Smooth muscle cell (in vitro differentiated cells): ENCODE data around the gene FAM163B. TPM values are rescaled to one million over a fixed set of nuclear protein-coding genes. Genes with fewer than 3 reads are reported as not detected.

Source experiments
- DNase-seq: peaks from one replicate; lab custom pipeline; 2025; ENCODE audit not compliant: unreplicated experiment; lab: John Stamatoyannopoulos, UW
- H2AFZ ChIP-seq: fragments of 200-600 bp; sonication (generic); 2 replicates; pipeline ENCODE4 v1.6.0; 2016; ENCODE audit warnings: antibody characterized with exemption, low read depth, mild to moderate bottlenecking
- H3F3A ChIP-seq: fragments of 200-600 bp; sonication (generic); 2 replicates; pipeline ENCODE4 v1.6.0; 2017; ENCODE audit warnings: antibody characterized with exemption, low read depth
- H3K27ac ChIP-seq: fragments of 200-600 bp; sonication (generic); 2 replicates; pipeline ENCODE4 v1.5.1; 2016; ENCODE audit warnings: low read depth, mild to moderate bottlenecking
- H3K27me3 ChIP-seq: fragments of 200-600 bp; sonication (generic); 2 replicates; pipeline ENCODE4 v1.6.1; 2016; ENCODE audit warnings: low read depth, mild to moderate bottlenecking
- H3K36me3 ChIP-seq: fragments of 200-600 bp; sonication (generic); 2 replicates; pipeline ENCODE4 v1.5.1; 2016; ENCODE audit warnings: low read depth
- H3K4me1 ChIP-seq: fragments of 200-600 bp; sonication (generic); 2 replicates; pipeline ENCODE4 v1.5.1; 2016; ENCODE audit warnings: low read depth
- H3K4me2 ChIP-seq: fragments of 200-600 bp; sonication (generic); 2 replicates; pipeline ENCODE4 v1.6.0; 2016; ENCODE audit warnings: mild to moderate bottlenecking
- H3K4me3 ChIP-seq: fragments of 200-600 bp; sonication (generic); 2 replicates; pipeline ENCODE4 v1.5.1; 2016; ENCODE audit warnings: mild to moderate bottlenecking
- H3K79me2 ChIP-seq: fragments of 200-600 bp; sonication (generic); 2 replicates; pipeline ENCODE4 v1.6.0; 2016; ENCODE audit warnings: low read depth, mild to moderate bottlenecking
- H3K9ac ChIP-seq: fragments of 200-600 bp; sonication (generic); 2 replicates; pipeline ENCODE4 v1.6.0; 2016; ENCODE audit warnings: low read depth
- H3K9me3 ChIP-seq: fragments of 200-600 bp; sonication (generic); replicated peaks from 2 replicates; pipeline ENCODE4 v1.5.1; 2016; ENCODE audit warnings: low read depth
- H4K20me1 ChIP-seq: fragments of 200-600 bp; sonication (generic); 2 replicates; pipeline ENCODE4 v1.6.0; 2016; ENCODE audit warnings: low read depth
- CTCF ChIP-seq: fragments of 200-600 bp; sonication (generic); IDR thresholded peaks from 2 replicates; pipeline ENCODE4 v1.5.1; 2017; ENCODE audit warnings: borderline replicate concordance, mild to moderate bottlenecking, antibody characterized with exemption; ENCODE audit not compliant: insufficient read depth, poor library complexity, severe bottlenecking
- WGBS: methylation state at CpG from one replicate; pipeline ENCODE4 v1.1.7; 2016; ENCODE audit warnings: low lambda C conversion rate; 5-methylcytosine and 5-hydroxymethylcytosine counted together
- polyA plus RNA-seq: library from polyadenylated mRNA; unstranded; fragments of >200 nt; fragmentation: Nextera tagmentation; extraction: Ambion mirVana; gene quantifications from 2 replicates; pipeline ENCODE4 v1.2.1, GENCODE V29; 2016
- total RNA-seq: library from RNA; depleted of rRNA; stranded (reverse); fragments of >200 nt; gene quantifications from 2 replicates; pipeline ENCODE4 v1.2.3, GENCODE V29; 2014

Gene FAM163B
- total and polyA plus RNA-seq, 2 experiments from 2014 or later: 0.49 to 3.4 TPM

GRCh38 chr9:133655701-133656100 is 46.5 kb upstream of the FAM163B start:
- H3K9me3 ChIP-seq: no peaks in the 10 kb centered on the region
- no peak overlapping the region for H3K4me2 ChIP-seq
- no peaks in the 10 kb centered on the region for H3K36me3 ChIP-seq
- TF ChIP-seq CTCF: no peak
- 81% methylated on average over 14 of the region's 14 CpGs for WGBS
- no peak overlapping the region for H3K27ac ChIP-seq
- no peaks in the 10 kb centered on the region for H4K20me1 ChIP-seq
- no peak overlapping the region for H2AFZ ChIP-seq
- no peaks in the 10 kb centered on the region for H3K27me3 ChIP-seq
- no peak for DNase-seq
- H3K9ac ChIP-seq: no peak overlapping the region
- H3K4me1 ChIP-seq: peaks cover 12% of the 10 kb centered on the region
- no peaks in the 10 kb centered on the region for H3K79me2 ChIP-seq
- no peak overlapping the region for H3K4me3 ChIP-seq
- no peaks in the 10 kb centered on the region for H3F3A ChIP-seq

GRCh38 chr9:133654736-133655657 is 45.8 kb upstream of the FAM163B start:
- Histone ChIP-seq H3F3A (no peaks in the 10 kb centered on the region), H3K9me3 (no peaks in the 10 kb centered on the region), H4K20me1 (no peaks in the 10 kb centered on the region), H3K27ac (no peak overlapping the region), H3K27me3 (no peaks in the 10 kb centered on the region), H3K4me1 (peaks cover 12% of the 10 kb centered on the region), H3K79me2 (no peaks in the 10 kb centered on the region), H3K9ac (no peak overlapping the region), H2AFZ (no peak overlapping the region), H3K36me3 (no peaks in the 10 kb centered on the region), H3K4me3 (no peak overlapping the region), H3K4me2 (no peak overlapping the region)
- WGBS: 82% methylated on average over 38 of the region's 38 CpGs
- TF ChIP-seq CTCF: no peak
- DNase-seq: no peak

- no peaks in the 10 kb centered on the region for H4K20me1 ChIP-seq
- H3K9ac ChIP-seq: no peak overlapping the region
- no peaks in the 10 kb centered on the region for H3K36me3 ChIP-seq
- no peaks in the 10 kb centered on the region for H3F3A ChIP-seq
- no peak for TF ChIP-seq CTCF
- H3K27ac ChIP-seq: no peak overlapping the region
- no peak overlapping the region for H2AFZ ChIP-seq
- no peak for DNase-seq
- no peaks in the 10 kb centered on the region for H3K79me2 ChIP-seq
- H3K4me1 ChIP-seq: peaks cover 3% of the 10 kb centered on the region
- 84% methylated on average over 9 of the region's 9 CpGs for WGBS
- H3K9me3 ChIP-seq: no peaks in the 10 kb centered on the region
- no peak overlapping the region for H3K4me3 ChIP-seq
- no peaks in the 10 kb centered on the region for H3K27me3 ChIP-seq
- H3K4me2 ChIP-seq: no peak overlapping the region
These were observed 44.4 kb upstream of the FAM163B start for GRCh38 chr9:133653638-133654037.
